Measurements from ENCODE around the gene LTBP3.
"Not testable (repeated sequence)": the region's sequence is repeated elsewhere in the genome, so short reads cannot be mapped to it uniquely, and the experiment has no call there.

The LTBP3 gene

GRCh38 chr11:65516135-65516968, 41.8 kb downstream of the LTBP3 start:
- Mint-ChIP-seq H3K27me3 (ENCODE audit: low read depth) (peaks cover under 1% of the 10 kb centered on the region), H3K36me3 (ENCODE audit: low read depth) (no peaks in the 10 kb centered on the region), H3K4me1 (no peaks in the 10 kb centered on the region), H3K4me3 (no peak overlapping the region), H3K9me3 (no peaks in the 10 kb centered on the region), H3K27ac (peak overlapping the region in 1 of 3 experiments; percentile 75)
- TF ChIP-seq CTCF (IDR thresholded peaks at IDR 0.05; ENCODE audit: unreplicated experiment in 3 of 3): no peak

GRCh38 chr11:65512311-65512710, 45.8 kb downstream of the LTBP3 start:
- not testable (repeated sequence) for H3K9me3 Mint-ChIP-seq; H3K4me3 Mint-ChIP-seq; H3K4me1 Mint-ChIP-seq; H3K27me3 Mint-ChIP-seq (ENCODE audit: low read depth); H3K36me3 Mint-ChIP-seq (ENCODE audit: low read depth); H3K27ac Mint-ChIP-seq

- Mint-ChIP-seq H3K4me3 (no peak overlapping the region), H3K9me3 (no peaks in the 10 kb centered on the region), H3K36me3 (ENCODE audit: low read depth) (peaks cover 26% of the 10 kb centered on the region), H3K27me3 (ENCODE audit: low read depth) (no peaks in the 10 kb centered on the region), H3K4me1 (peaks cover 34% of the 10 kb centered on the region), H3K27ac (peak overlapping the region; percentile 69 to 95 (median 81))
- no peak for TF ChIP-seq CTCF (IDR thresholded peaks at IDR 0.05; ENCODE audit: unreplicated experiment in 3 of 3)
These were observed 51.2 kb downstream of the LTBP3 start for GRCh38 chr11:65506772-65507505.

GRCh38 chr11:65506290-65506771, 51.8 kb downstream of the LTBP3 start:
- no peak for TF ChIP-seq CTCF (IDR thresholded peaks at IDR 0.05; ENCODE audit: unreplicated experiment in 3 of 3)
- peaks cover 26% of the 10 kb centered on the region for H3K36me3 Mint-ChIP-seq (ENCODE audit: low read depth)
- peak overlapping the region; percentile 36 to 95 (median 39) for H3K27ac Mint-ChIP-seq
- H3K4me1 Mint-ChIP-seq: peaks cover 34% of the 10 kb centered on the region
- no peak overlapping the region for H3K4me3 Mint-ChIP-seq
- H3K27me3 Mint-ChIP-seq (ENCODE audit: low read depth): no peaks in the 10 kb centered on the region
- no peaks in the 10 kb centered on the region for H3K9me3 Mint-ChIP-seq

GRCh38 chr11:65505466-65506289, 52.5 kb downstream of the LTBP3 start:
- TF ChIP-seq CTCF (IDR thresholded peaks at IDR 0.05; ENCODE audit: unreplicated experiment in 3 of 3): no peak
- Mint-ChIP-seq H3K36me3 (ENCODE audit: low read depth) (peaks cover 26% of the 10 kb centered on the region), H3K4me1 (peaks cover 34% of the 10 kb centered on the region), H3K27me3 (ENCODE audit: low read depth) (no peaks in the 10 kb centered on the region), H3K4me3 (no peak overlapping the region), H3K9me3 (peaks cover 2% of the 10 kb centered on the region), H3K27ac (peak overlapping the region; percentile 36 to 95 (median 39))

Data from nephron (organoid).